Type B pancreatic cell (in vitro differentiated cells): ENCODE data around the gene PBX3. TPM values are rescaled to one million over a fixed set of nuclear protein-coding genes. Genes with fewer than 3 reads are reported as not detected.

Source experiments
- DNase-seq: peaks from one replicate; pipeline ENCODE4 v3.0.0; 2021; ENCODE audit warnings: mixed read lengths; ENCODE audit not compliant: unreplicated experiment; ENCODE audit errors: extremely low spot score
- H3K27ac Mint-ChIP-seq: 2 replicates; pipeline ENCODE4 v1.8.0; 2021; ENCODE audit warnings: mild to moderate bottlenecking, mixed read lengths
- H3K27me3 Mint-ChIP-seq: 2 replicates; pipeline ENCODE4 v1.8.0; 2021; ENCODE audit warnings: mixed read lengths
- H3K36me3 Mint-ChIP-seq: 2 replicates; pipeline ENCODE4 v1.8.0; 2021; ENCODE audit warnings: mixed read lengths
- H3K4me1 Mint-ChIP-seq: one replicate; pipeline ENCODE4 v1.8.0; 2021; ENCODE audit warnings: mixed read lengths; ENCODE audit not compliant: unreplicated experiment
- H3K4me3 Mint-ChIP-seq: 2 replicates; pipeline ENCODE4 v1.8.0; 2021; ENCODE audit warnings: mild to moderate bottlenecking, mixed read lengths
- H3K9me3 Mint-ChIP-seq: 2 replicates; pipeline ENCODE4 v1.8.0; 2021; ENCODE audit warnings: mixed read lengths
- total RNA-seq: library from RNA; stranded (reverse); gene quantifications from 2 replicates; pipeline ENCODE4 v1.2.1, GENCODE V29; 2021; ENCODE audit warnings: low replicate concordance
- TF ChIP-seq, protein P1 (sequence below): fragments of 200-600 bp; sonication (generic); conservative IDR thresholded peaks from 2 replicates; pipeline ENCODE4 v1.5.0; 2021; ENCODE audit warnings: antibody characterized with exemption, mild to moderate bottlenecking

PBX3 gene
- total RNA-seq, 1 donor from 2014 or later: 60.9 TPM

GRCh38 chr9:125826850-125827249, 79.7 kb downstream of the PBX3 start:
- DNase-seq: no peak
- H3K4me1 Mint-ChIP-seq: peaks cover 17% of the 10 kb centered on the region
- H3K9me3 Mint-ChIP-seq: no peaks in the 10 kb centered on the region
- H3K27ac Mint-ChIP-seq: no peak overlapping the region
- H3K4me3 Mint-ChIP-seq: no peak overlapping the region
- H3K36me3 Mint-ChIP-seq: no peaks in the 10 kb centered on the region
- TF ChIP-seq, protein P1, sequence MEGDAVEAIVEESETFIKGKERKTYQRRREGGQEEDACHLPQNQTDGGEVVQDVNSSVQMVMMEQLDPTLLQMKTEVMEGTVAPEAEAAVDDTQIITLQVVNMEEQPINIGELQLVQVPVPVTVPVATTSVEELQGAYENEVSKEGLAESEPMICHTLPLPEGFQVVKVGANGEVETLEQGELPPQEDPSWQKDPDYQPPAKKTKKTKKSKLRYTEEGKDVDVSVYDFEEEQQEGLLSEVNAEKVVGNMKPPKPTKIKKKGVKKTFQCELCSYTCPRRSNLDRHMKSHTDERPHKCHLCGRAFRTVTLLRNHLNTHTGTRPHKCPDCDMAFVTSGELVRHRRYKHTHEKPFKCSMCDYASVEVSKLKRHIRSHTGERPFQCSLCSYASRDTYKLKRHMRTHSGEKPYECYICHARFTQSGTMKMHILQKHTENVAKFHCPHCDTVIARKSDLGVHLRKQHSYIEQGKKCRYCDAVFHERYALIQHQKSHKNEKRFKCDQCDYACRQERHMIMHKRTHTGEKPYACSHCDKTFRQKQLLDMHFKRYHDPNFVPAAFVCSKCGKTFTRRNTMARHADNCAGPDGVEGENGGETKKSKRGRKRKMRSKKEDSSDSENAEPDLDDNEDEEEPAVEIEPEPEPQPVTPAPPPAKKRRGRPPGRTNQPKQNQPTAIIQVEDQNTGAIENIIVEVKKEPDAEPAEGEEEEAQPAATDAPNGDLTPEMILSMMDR: no peak
- no peaks in the 10 kb centered on the region for H3K27me3 Mint-ChIP-seq

DNA sequence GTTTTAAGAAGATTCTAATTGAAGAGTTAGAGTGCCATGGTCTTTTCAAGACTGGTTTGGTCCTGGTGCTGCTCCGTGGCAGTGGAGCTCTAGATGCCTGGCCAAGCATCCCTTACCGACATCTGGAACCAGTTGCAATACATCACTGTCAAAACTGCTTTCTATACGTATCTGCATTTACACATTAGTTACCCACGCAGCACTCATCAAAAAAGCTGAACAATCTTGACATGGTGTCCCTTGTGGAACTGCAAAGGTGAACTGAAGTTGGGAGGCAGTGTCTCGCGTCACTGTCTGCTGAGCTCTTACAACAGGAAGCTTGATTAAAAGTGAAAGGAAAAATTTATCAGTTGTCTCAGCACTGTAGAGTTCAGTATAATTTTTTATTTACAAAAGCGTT, 82.6 kb downstream of the PBX3 start:
- no peak for DNase-seq

DNA sequence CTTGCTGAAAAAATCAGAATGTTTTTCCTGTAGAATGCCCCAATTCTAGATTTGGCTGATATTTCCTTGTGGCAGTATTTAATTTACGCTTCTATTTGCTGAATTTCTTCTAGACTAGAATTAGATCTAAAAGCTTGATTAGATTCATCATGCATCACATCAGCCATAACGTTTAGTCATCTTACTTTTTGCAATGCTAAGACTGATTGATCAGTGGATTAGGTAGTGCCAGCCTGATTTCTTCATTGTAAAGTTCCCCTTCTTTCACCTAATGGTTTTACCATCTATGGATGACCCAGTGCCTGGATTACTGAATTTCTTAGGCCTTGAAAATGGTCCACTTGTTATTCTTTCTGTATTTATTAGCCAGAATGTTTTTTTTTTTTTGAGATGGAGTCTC, 83.9 kb downstream of the PBX3 start:
- Mint-ChIP-seq H3K27me3 (no peaks in the 10 kb centered on the region), H3K36me3 (peaks cover 4% of the 10 kb centered on the region), H3K9me3 (no peaks in the 10 kb centered on the region), H3K4me3 (no peak overlapping the region), H3K4me1 (peaks cover 6% of the 10 kb centered on the region), H3K27ac (no peak overlapping the region)
- no peak for DNase-seq
- TF ChIP-seq, protein P1: no peak

More for the DNA sequence above, 82.6 kb downstream of the PBX3 start:
- Mint-ChIP-seq H3K27me3 (no peaks in the 10 kb centered on the region), H3K36me3 (peaks cover 4% of the 10 kb centered on the region), H3K4me3 (no peak overlapping the region), H3K9me3 (no peaks in the 10 kb centered on the region), H3K27ac (no peak overlapping the region), H3K4me1 (peaks cover 13% of the 10 kb centered on the region)
- TF ChIP-seq, protein P1: no peak

- TF ChIP-seq, protein P1: no peak
- DNase-seq: no peak
- Mint-ChIP-seq H3K27me3 (no peaks in the 10 kb centered on the region), H3K9me3 (no peaks in the 10 kb centered on the region), H3K27ac (no peak overlapping the region), H3K4me1 (peaks cover 11% of the 10 kb centered on the region), H3K4me3 (no peak overlapping the region), H3K36me3 (peaks cover 4% of the 10 kb centered on the region)
Observed at GRCh38 chr9:125831616-125832015, 84.4 kb downstream of the PBX3 start.

- H3K4me3 Mint-ChIP-seq: no peak overlapping the region
- H3K4me1 Mint-ChIP-seq: peaks cover 13% of the 10 kb centered on the region
- peaks cover 4% of the 10 kb centered on the region for H3K36me3 Mint-ChIP-seq
- DNase-seq: no peak
- TF ChIP-seq, protein P1: no peak
- no peaks in the 10 kb centered on the region for H3K27me3 Mint-ChIP-seq
- no peak overlapping the region for H3K27ac Mint-ChIP-seq
- no peaks in the 10 kb centered on the region for H3K9me3 Mint-ChIP-seq
Observed at GRCh38 chr9:125835655-125836054, 88.5 kb downstream of the PBX3 start.

DNA sequence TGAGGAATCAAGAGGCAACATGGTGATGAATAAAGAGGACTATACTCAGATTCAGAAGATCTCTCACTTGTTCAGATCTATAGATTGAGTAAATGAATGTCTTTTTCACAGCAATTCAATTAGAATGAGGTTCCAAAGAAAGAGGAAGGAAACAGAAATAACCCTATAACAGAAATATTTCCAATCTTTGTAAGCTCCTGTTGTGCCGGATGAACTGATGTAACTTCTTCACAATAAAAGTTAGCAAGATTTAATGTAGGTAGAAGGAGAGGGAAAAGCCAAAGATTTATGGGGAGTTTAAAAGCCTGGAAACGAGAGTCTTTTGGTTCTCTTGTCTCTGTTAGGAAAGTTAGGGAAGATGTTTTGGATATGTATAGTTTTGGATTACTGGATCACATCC, 92.1 kb downstream of the PBX3 start:
- H3K27ac Mint-ChIP-seq: no peak overlapping the region
- TF ChIP-seq, protein P1: no peak
- peaks cover 37% of the 10 kb centered on the region for H3K4me1 Mint-ChIP-seq
- H3K9me3 Mint-ChIP-seq: no peaks in the 10 kb centered on the region
- no peak overlapping the region for H3K4me3 Mint-ChIP-seq
- H3K27me3 Mint-ChIP-seq: no peaks in the 10 kb centered on the region
- no peaks in the 10 kb centered on the region for H3K36me3 Mint-ChIP-seq
- DNase-seq: no peak
